NCI-H187 treated with DMSO at 0.1 percent for 48 hours (cell line): ENCODE data around the gene IPO9.
"Not testable (repeated sequence)": the region's sequence is repeated elsewhere in the genome, so short reads cannot be mapped to it uniquely, and the experiment has no call there.

ENCODE experiments used
- DNase-seq: peaks from one replicate; lab custom pipeline; 2025; lab: John Stamatoyannopoulos, UW

The IPO9 gene

GRCh38 chr1:201888282-201889089, 59.5 kb downstream of the IPO9 start, which contains the start of gene SHISA4:
TSS of gene SHISA4 (plus strand) at chr1:201888898. CDS start at chr1:201888995, 97 bp downstream.
- no peak for DNase-seq

- DNase-seq = no peak
Observed at GRCh38 chr1:201889090-201889968, 60.4 kb downstream of the IPO9 start.

- DNase-seq = no peak
Observed at GRCh38 chr1:201890223-201890622, 61.3 kb downstream of the IPO9 start.

GRCh38 chr1:201890806-201891450, 62.0 kb downstream of the IPO9 start:
- DNase-seq = no peak

- no peak for DNase-seq
Observed at GRCh38 chr1:201891451-201892045, 62.6 kb downstream of the IPO9 start.

GRCh38 chr1:201892211-201892610, 63.3 kb downstream of the IPO9 start:
- DNase-seq = no peak

GRCh38 chr1:201893431-201893830, 64.5 kb downstream of the IPO9 start:
- no peak for DNase-seq

GRCh38 chr1:201894343-201895119, 65.6 kb downstream of the IPO9 start:
- no peak for DNase-seq

- no peak for DNase-seq
Observed at GRCh38 chr1:201895120-201895665, 66.2 kb downstream of the IPO9 start.

- no peak for DNase-seq
Observed at GRCh38 chr1:201895913-201896807, 67.2 kb downstream of the IPO9 start.

- no peak for DNase-seq
Observed at GRCh38 chr1:201896951-201897391, 68.0 kb downstream of the IPO9 start.

GRCh38 chr1:201898240-201898894, 69.4 kb downstream of the IPO9 start:
- DNase-seq = no peak

GRCh38 chr1:201898992-201899391, 70.0 kb downstream of the IPO9 start:
- DNase-seq = no peak

- DNase-seq = no peak
Observed at GRCh38 chr1:201899683-201900429, 70.9 kb downstream of the IPO9 start.

GRCh38 chr1:201900476-201900875, 71.5 kb downstream of the IPO9 start:
- no peak for DNase-seq

GRCh38 chr1:201901036-201901435, 72.1 kb downstream of the IPO9 start:
- not testable (repeated sequence) for DNase-seq

GRCh38 chr1:201902198-201902597, 73.2 kb downstream of the IPO9 start:
- no peak for DNase-seq

GRCh38 chr1:201903135-201903534, 74.2 kb downstream of the IPO9 start:
- no peak for DNase-seq

GRCh38 chr1:201904579-201904978, 75.6 kb downstream of the IPO9 start:
- DNase-seq = no peak
